HepG2 (cell line): ENCODE data around the gene N4BP2L1. TPM values are rescaled to one million over a fixed set of nuclear protein-coding genes. Genes with fewer than 3 reads are reported as not detected.

Source experiments
- ATAC-seq: fragments of 200-7000 bp; cut with Tn5 transposase; 3 replicates; pipeline ENCODE4 v1.9.1; 2020; ENCODE audit warnings: mild to moderate bottlenecking, moderate library complexity
- BruUV-seq: library from RNA; stranded (reverse); fragments of 400-500 nt; replicated peaks from 2 replicates; lab custom pipeline; 2021; lab: Mats Ljungman, UMichigan
- CTCF ChIA-PET: fragments of 300-600 bp; formaldehyde crosslinking; extraction: SDS; loops from one replicate; lab custom pipeline; 2021; ENCODE audit warnings: low total read pairs, inconsistent platforms, low intra/inter-chr PET ratio; lab: Yijun Ruan, JAX
- POLR2A ChIA-PET: fragments of 350-600 bp; sonication (Branson Sonifier 250); formaldehyde crosslinking; loops from one replicate; lab custom pipeline; 2020; ENCODE audit warnings: antibody characterized with exemption, inconsistent platforms; lab: Yijun Ruan, JAX
- DNase-seq: peaks from one replicate; pipeline ENCODE4 v3.0.0-alpha.2; 2015; ENCODE audit warnings: low spot score
- FAIRE-seq: peaks from 3 replicates; lab custom pipeline; 2011; peaks lifted over from hg19 to GRCh38; lab: Jason Lieb, UNC
- H2AFZ ChIP-seq: one replicate; pipeline ENCODE4 v1.6.1; 2011; ENCODE audit warnings: low read length, inconsistent platforms
- H3K27ac ChIP-seq: fragments of 300-600 bp; 3 replicates; pipeline ENCODE4 v1.8.0; 2011; ENCODE audit warnings: mixed run types, mild to moderate bottlenecking, mixed read lengths, low read length, inconsistent platforms; ENCODE audit not compliant: insufficient read depth; ENCODE audit errors: extremely low read length
- H3K27me3 ChIP-seq, 2 experiments: fragments of 200-600 bp in 1 of 2; 2 replicates in 1 of 2; 3 replicates in 1 of 2; pipeline versions ENCODE4 v1.6.0 to v1.8.0; 2011; ENCODE audit warnings: low read length in 2 of 2, mild to moderate bottlenecking in 2 of 2, moderate library complexity in 2 of 2, inconsistent platforms in 1 of 2; ENCODE audit not compliant: insufficient read depth in 2 of 2, control insufficient read depth in 1 of 2
- H3K36me3 ChIP-seq, 2 experiments: fragments of 200-600 bp in 1 of 2; replicated peaks in 1 of 2; 2 replicates in 1 of 2; 3 replicates in 1 of 2; pipeline versions ENCODE4 v1.5.1 to v1.8.0; 2011; ENCODE audit warnings: low read length in 2 of 2, inconsistent platforms in 1 of 2; ENCODE audit not compliant: insufficient read depth in 2 of 2, control insufficient read depth in 1 of 2
- H3K4me1 ChIP-seq: 2 replicates; pipeline ENCODE4 v1.5.1; 2012; ENCODE audit warnings: low read length, inconsistent platforms; ENCODE audit not compliant: insufficient read depth
- H3K4me2 ChIP-seq: 2 replicates; pipeline ENCODE4 v1.6.0; 2011; ENCODE audit warnings: low read depth, low read length, inconsistent platforms
- H3K4me3 ChIP-seq, 3 experiments: fragments of 200-600 bp in 1 of 3; sonication (generic), shearing (Covaris generic) in 1 of 3; replicated peaks in 1 of 3; 2 replicates each; pipeline ENCODE4 v1.5.1; 2011 to 2016; ENCODE audit warnings: low read length in 3 of 3, inconsistent platforms in 2 of 3, low read depth in 2 of 3, mild to moderate bottlenecking in 2 of 3, control low read depth in 1 of 3, mixed read lengths in 1 of 3; ENCODE audit not compliant: insufficient read depth in 1 of 3
- H3K79me2 ChIP-seq: one replicate; pipeline ENCODE4 v1.6.1; 2011; ENCODE audit warnings: low read length, inconsistent platforms; ENCODE audit not compliant: insufficient read depth
- H3K9ac ChIP-seq: 2 replicates; pipeline ENCODE4 v1.6.0; 2011; ENCODE audit warnings: mild to moderate bottlenecking, low read depth, low read length, inconsistent platforms; ENCODE audit not compliant: insufficient read depth
- H3K9me3 ChIP-seq: 2 replicates; pipeline ENCODE4 v1.5.1; 2012; ENCODE audit warnings: mild to moderate bottlenecking, low read length
- H4K20me1 ChIP-seq: 2 replicates; pipeline ENCODE4 v1.6.0; 2011; ENCODE audit warnings: inconsistent platforms, mild to moderate bottlenecking, low read length, moderate library complexity; ENCODE audit not compliant: insufficient read depth
- CCDC6 ChIP-seq: sonication (generic); formaldehyde crosslinking; IDR thresholded peaks from 2 replicates; pipeline ENCODE4 v1.8.1; 2022; ENCODE audit warnings: mild to moderate bottlenecking, missing genetic modification reagents, moderate library complexity
- CEBPB ChIP-seq: IDR thresholded peaks from 2 replicates; pipeline ENCODE4 v1.6.1; 2011; ENCODE audit warnings: low read depth, low read length, improper control_type of control experiment, borderline replicate concordance
- EP300 ChIP-seq, 3 experiments: sonication (generic) in 1 of 3; formaldehyde crosslinking in 1 of 3; IDR thresholded peaks; 2 replicates each; pipeline versions ENCODE4 v1.5.1 to v1.6.1; 2011 to 2020; ENCODE audit warnings: low read depth in 2 of 3, low read length in 2 of 3, borderline replicate concordance in 1 of 3, improper control_type of control experiment in 1 of 3, mild to moderate bottlenecking in 1 of 3, missing genetic modification reagents in 1 of 3, moderate library complexity in 1 of 3
- NFIB ChIP-seq: sonication (generic); formaldehyde crosslinking; IDR thresholded peaks from 2 replicates; pipeline ENCODE4 v1.9.0; 2021; ENCODE audit warnings: missing genetic modification reagents, mild to moderate bottlenecking, borderline replicate concordance
- RORA ChIP-seq: sonication (generic); formaldehyde crosslinking; IDR thresholded peaks from 2 replicates; pipeline ENCODE4 v1.5.0; 2020; ENCODE audit warnings: mild to moderate bottlenecking, missing genetic modification reagents, moderate library complexity
- SUZ12 ChIP-seq: fragments of 150-350 bp; IDR thresholded peaks from 2 replicates; pipeline ENCODE4 v1.6.1; 2014; ENCODE audit warnings: low read depth, low read length
- ZMYM2 ChIP-seq: sonication (generic); formaldehyde crosslinking; IDR thresholded peaks from 2 replicates; pipeline ENCODE4 v1.8.0; 2022; ENCODE audit warnings: mild to moderate bottlenecking, missing genetic modification reagents
- ZNF253 ChIP-seq: sonication (generic); formaldehyde crosslinking; IDR thresholded peaks from 2 replicates; pipeline ENCODE4 v1.8.0; 2022; ENCODE audit warnings: mild to moderate bottlenecking, missing genetic modification reagents, borderline replicate concordance
- ZNF30 ChIP-seq: sonication (generic); formaldehyde crosslinking; IDR thresholded peaks from 2 replicates; pipeline ENCODE4 v1.5.0; 2020; ENCODE audit warnings: mild to moderate bottlenecking, missing genetic modification reagents
- ZNF530 ChIP-seq: sonication (generic); formaldehyde crosslinking; IDR thresholded peaks from 2 replicates; pipeline ENCODE4 v1.5.0; 2020; ENCODE audit warnings: low read depth, mild to moderate bottlenecking, missing genetic modification reagents
- ZNF558 ChIP-seq: sonication (generic); formaldehyde crosslinking; IDR thresholded peaks from 2 replicates; pipeline ENCODE4 v1.9.0; 2022; ENCODE audit warnings: mild to moderate bottlenecking, missing genetic modification reagents, borderline replicate concordance
- ZNF674 ChIP-seq: sonication (generic); formaldehyde crosslinking; IDR thresholded peaks from 2 replicates; pipeline ENCODE4 v1.5.0; 2020; ENCODE audit warnings: low read depth, mild to moderate bottlenecking, missing genetic modification reagents
- ZZZ3 ChIP-seq: sonication (generic); formaldehyde crosslinking; IDR thresholded peaks from 2 replicates; pipeline ENCODE4 v1.4.0; 2020; ENCODE audit warnings: missing genetic modification reagents, mild to moderate bottlenecking, borderline replicate concordance
- WGBS: methylation state at CpG from one replicate; pipeline ENCODE4 v1.1.6; 2017; ENCODE audit warnings: low lambda C conversion rate; 5-methylcytosine and 5-hydroxymethylcytosine counted together
- in situ Hi-C: cut with HindIII; loops from 2 replicates; pipeline ENCODE4 v1.10.0; 2017; ENCODE audit warnings: low pct_unique_long_range_greater_than_20kb; ENCODE audit not compliant: extremely low pct_ligation_motif_present
- intact Hi-C: fragments of 100-400 bp; cut with micrococcal nuclease; formaldehyde crosslinking; loops from one replicate; pipeline ENCODE4 v1.10.0; 2022; ENCODE audit not compliant: unreplicated experiment
- polyA plus RNA-seq, 8 experiments: library from polyadenylated mRNA; depleted of rRNA in 3 of 8; stranded (reverse) in 7 of 8; unstranded in 1 of 8; fragments of >200 nt; fragmentation: Illumina TruSeq in 4 of 8; extraction: Trizol in 4 of 8; gene quantifications; 2 replicates each; pipeline versions ENCODE4 v1.2.1 to v1.2.3, GENCODE V29; 2011 to 2016; ENCODE audit warnings: low read depth in 4 of 8, missing spikeins in 1 of 8, mixed read lengths in 1 of 8; ENCODE audit not compliant: insufficient read depth in 1 of 8
- total RNA-seq, 5 experiments: library from RNA; depleted of rRNA; stranded (reverse); fragments of >200 nt; fragmentation: Illumina TruSeq; extraction: Trizol; gene quantifications; 2 replicates each; pipeline ENCODE4 v1.2.3, GENCODE V29; 2016; ENCODE audit warnings: low read depth in 1 of 5
- TF ChIP-seq, protein P1 (sequence below): sonication (generic); formaldehyde crosslinking; conservative IDR thresholded peaks from 2 replicates; pipeline ENCODE4 v1.8.1; 2023; ENCODE audit warnings: missing genetic modification reagents
- TF ChIP-seq, protein P2 (sequence below): sonication (generic); formaldehyde crosslinking; IDR thresholded peaks from 2 replicates; pipeline ENCODE4 v1.5.0; 2020; ENCODE audit warnings: mild to moderate bottlenecking, missing genetic modification reagents, moderate library complexity
- TF ChIP-seq, protein P3 (sequence below): sonication (generic); formaldehyde crosslinking; IDR thresholded peaks from 2 replicates; pipeline ENCODE4 v1.8.1; 2023; ENCODE audit warnings: mild to moderate bottlenecking, moderate library complexity, missing genetic modification reagents
- TF ChIP-seq, protein P4 (sequence below): sonication (generic); formaldehyde crosslinking; IDR thresholded peaks from 2 replicates; pipeline ENCODE4 v1.5.1; 2020; ENCODE audit warnings: missing genetic modification reagents, mild to moderate bottlenecking, borderline replicate concordance

Gene N4BP2L1
- total and polyA plus RNA-seq, 2 of the 13 experiments (the other 11 are each of a cell fraction or from before 2014, with no cell fraction given) = 13.2 to 34.5 TPM

DNA sequence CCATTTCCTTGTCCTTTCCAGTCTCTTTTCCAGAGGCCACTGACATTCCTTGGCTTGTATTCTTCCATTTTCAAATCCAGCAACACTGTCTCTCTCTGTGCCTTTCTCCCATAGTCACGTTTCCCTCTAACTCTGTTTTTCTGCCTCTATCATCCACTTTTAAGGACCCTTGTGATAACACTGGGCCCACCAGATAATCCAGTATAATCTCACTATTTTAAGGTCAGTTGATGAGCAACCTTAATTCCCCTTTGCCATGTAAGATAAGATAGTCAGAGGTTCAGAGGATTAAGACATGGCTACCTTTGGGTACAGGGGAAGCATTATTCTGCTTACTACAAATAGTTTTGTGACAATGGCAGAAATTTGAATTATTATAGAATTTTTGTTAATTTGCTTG lies 45.7 kb upstream of the N4BP2L1 start:
- BruUV-seq = no TSS peak
- POLR2A ChIA-PET = no interaction called here
- FAIRE-seq = no peak

More for the DNA sequence above, 45.7 kb upstream of the N4BP2L1 start:
- no peaks in the 10 kb centered on the region for H3K9me3 ChIP-seq
- no peak overlapping the region for H3K9ac ChIP-seq
- intact Hi-C loops (no loop called here), in situ Hi-C loops (no loop called here)
- H3K79me2 ChIP-seq = no peaks in the 10 kb centered on the region
- no peaks in the 10 kb centered on the region for H3K27me3 ChIP-seq
- H2AFZ ChIP-seq = no peak overlapping the region
- H3K27ac ChIP-seq = no peak overlapping the region
- H3K36me3 ChIP-seq = no peaks in the 10 kb centered on the region
- H4K20me1 ChIP-seq = no peaks in the 10 kb centered on the region
- DNase-seq (no peak), ATAC-seq (no peak)
- no peaks in the 10 kb centered on the region for H3K4me1 ChIP-seq
- TF ChIP-seq RORA (CRISPR knock-in tag) (no peak), CCDC6 (no peak), ZNF674 (no peak), ZNF30 (no peak), ZMYM2 (CRISPR knock-in tag) (no peak), SUZ12 (no peak), ZZZ3 (CRISPR knock-in tag) (no peak), ZNF253 (no peak), EP300 (IDR thresholded peaks at IDR 0.05; ENCODE audit: low read depth in 2 of 2, low read length in 2 of 2) (no peak), EP300 (CRISPR knock-in tag; IDR thresholded peaks at IDR 0.05; ENCODE audit: borderline replicate concordance) (no peak), ZNF558 (CRISPR knock-in tag) (no peak), ZNF530 (no peak), NFIB (CRISPR knock-in tag) (no peak), CEBPB (no peak)
- TF ChIP-seq, protein P1, sequence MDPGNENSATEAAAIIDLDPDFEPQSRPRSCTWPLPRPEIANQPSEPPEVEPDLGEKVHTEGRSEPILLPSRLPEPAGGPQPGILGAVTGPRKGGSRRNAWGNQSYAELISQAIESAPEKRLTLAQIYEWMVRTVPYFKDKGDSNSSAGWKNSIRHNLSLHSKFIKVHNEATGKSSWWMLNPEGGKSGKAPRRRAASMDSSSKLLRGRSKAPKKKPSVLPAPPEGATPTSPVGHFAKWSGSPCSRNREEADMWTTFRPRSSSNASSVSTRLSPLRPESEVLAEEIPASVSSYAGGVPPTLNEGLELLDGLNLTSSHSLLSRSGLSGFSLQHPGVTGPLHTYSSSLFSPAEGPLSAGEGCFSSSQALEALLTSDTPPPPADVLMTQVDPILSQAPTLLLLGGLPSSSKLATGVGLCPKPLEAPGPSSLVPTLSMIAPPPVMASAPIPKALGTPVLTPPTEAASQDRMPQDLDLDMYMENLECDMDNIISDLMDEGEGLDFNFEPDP (CRISPR knock-in tag) = no peak
- TF ChIP-seq, protein P2, sequence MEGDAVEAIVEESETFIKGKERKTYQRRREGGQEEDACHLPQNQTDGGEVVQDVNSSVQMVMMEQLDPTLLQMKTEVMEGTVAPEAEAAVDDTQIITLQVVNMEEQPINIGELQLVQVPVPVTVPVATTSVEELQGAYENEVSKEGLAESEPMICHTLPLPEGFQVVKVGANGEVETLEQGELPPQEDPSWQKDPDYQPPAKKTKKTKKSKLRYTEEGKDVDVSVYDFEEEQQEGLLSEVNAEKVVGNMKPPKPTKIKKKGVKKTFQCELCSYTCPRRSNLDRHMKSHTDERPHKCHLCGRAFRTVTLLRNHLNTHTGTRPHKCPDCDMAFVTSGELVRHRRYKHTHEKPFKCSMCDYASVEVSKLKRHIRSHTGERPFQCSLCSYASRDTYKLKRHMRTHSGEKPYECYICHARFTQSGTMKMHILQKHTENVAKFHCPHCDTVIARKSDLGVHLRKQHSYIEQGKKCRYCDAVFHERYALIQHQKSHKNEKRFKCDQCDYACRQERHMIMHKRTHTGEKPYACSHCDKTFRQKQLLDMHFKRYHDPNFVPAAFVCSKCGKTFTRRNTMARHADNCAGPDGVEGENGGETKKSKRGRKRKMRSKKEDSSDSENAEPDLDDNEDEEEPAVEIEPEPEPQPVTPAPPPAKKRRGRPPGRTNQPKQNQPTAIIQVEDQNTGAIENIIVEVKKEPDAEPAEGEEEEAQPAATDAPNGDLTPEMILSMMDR (CRISPR knock-in tag) = no peak
- TF ChIP-seq, protein P3, sequence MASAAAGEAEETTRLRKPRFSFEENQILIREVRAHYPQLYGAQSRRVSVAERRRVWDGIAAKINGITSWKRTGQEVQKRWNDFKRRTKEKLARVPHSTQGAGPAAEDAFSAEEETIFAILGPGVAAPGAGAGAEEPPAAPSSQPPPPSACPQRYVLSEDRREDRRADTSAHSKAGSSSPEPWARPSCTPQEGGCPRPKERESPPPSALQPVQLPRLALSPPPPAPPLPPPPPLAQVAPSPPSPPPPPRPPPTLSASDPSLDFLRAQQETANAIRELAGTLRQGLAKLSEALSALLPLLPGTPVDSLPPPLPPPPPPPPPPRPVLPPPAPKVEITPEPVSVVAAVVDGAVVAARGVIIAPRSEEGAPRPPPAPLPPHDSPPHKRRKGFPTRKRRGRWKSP = no peak
- TF ChIP-seq, protein P4, sequence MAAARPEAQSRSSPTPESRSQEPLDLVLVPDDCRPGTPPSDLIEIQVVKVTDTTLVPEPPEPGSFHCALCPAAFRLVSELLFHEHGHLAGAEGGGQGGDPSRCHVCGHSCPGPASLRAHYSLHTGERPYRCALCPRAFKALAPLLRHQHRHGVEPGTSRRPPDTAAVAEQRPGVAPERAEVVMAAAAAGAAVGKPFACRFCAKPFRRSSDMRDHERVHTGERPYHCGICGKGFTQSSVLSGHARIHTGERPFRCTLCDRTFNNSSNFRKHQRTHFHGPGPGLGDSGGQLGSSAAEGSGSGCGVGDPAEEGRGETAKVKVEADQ = no peak
- TF ChIP-seq, all 625 proteins: peak for 0
- 91% methylated on average over 1 of the region's 1 CpG for WGBS
- Histone ChIP-seq H3K4me2 (no peak overlapping the region), H3K4me3 (no peak overlapping the region)
- CTCF ChIA-PET = no interaction called here
